ENCODE measurements around the gene ELF1. TPM values are rescaled to one million over a fixed set of nuclear protein-coding genes. Genes with fewer than 3 reads are reported as not detected.

The ELF1 gene
- total and polyA plus RNA-seq, 2 of the 4 experiments (the other 2 are of a cell fraction): 25.4 to 27.6 TPM

DNA sequence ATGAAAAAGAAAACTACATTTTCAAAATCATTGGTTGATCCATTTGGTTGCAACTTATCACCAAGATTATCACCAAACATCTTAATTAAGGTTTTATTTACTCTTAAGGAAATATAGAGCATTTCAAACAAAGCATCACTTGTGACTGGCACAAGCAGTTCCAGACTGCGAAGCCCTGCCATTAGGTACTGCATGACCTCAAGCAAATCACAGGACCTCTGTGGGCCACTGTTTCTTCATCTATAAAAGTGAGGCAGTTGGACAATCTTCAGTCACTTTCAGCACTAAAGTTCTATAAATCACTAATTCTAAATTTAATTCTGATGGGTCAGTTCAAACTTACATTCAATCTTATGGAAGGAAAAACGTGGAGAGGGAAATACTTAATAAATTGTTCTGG, 2.0 kb downstream of the ELF1 start:
- H3K36me3 ChIP-seq (ENCODE audit: control insufficient read depth, insufficient read depth, low read length): 0 out of 2 replicates have a peak, but pooled peaks cover 3% of the 10 kb centered on the region
- no peak overlapping the region for H3K23ac ChIP-seq (ENCODE audit: low read depth, low read length)
- DNase-seq (no peak), ATAC-seq (ENCODE audit: low read depth) (no peak)
- no peak overlapping the region for H3K27ac ChIP-seq (ENCODE audit: insufficient read depth, low read length)
- no peaks in the 10 kb centered on the region for H3K9me1 ChIP-seq (ENCODE audit: insufficient read depth, low read length)
- no peak overlapping the region for H2AFZ ChIP-seq (replicated peaks; ENCODE audit: low read length, poor library complexity)
- H2BK20ac ChIP-seq (ENCODE audit: low read depth, low read length): no peak overlapping the region
- no peak overlapping the region for H3K14ac ChIP-seq (replicated peaks; ENCODE audit: low read depth, low read length)
- H2BK15ac ChIP-seq (ENCODE audit: low read depth, low read length): no peak overlapping the region
- no TSS peak for BruUV-seq (replicated peaks)
- H3K79me1 ChIP-seq (ENCODE audit: low read depth in 1 of 2, low read length in 2 of 2): peaks cover 23 to 43% of the 10 kb centered on the region in 2 experiments
- no peak overlapping the region for H2BK5ac ChIP-seq (ENCODE audit: low read depth, low read length, poor library complexity, severe bottlenecking)
- peaks cover 7% of the 10 kb centered on the region; the same call in 1 of the 2 replicates for H4K20me1 ChIP-seq (ENCODE audit: insufficient read depth, low read length)
- no peak overlapping the region for H3K9ac ChIP-seq (ENCODE audit: low read depth, low read length)
- in situ Hi-C loops (cut with MboI; ENCODE audit: low sequenced_read_pairs): no loop called here
- H3K4me1 ChIP-seq (ENCODE audit: control insufficient read depth, insufficient read depth, low read length): no peaks in the 10 kb centered on the region; the same call in 1 of the 2 replicates
- CTCF ChIA-PET: no interaction called here
- POLR2A ChIA-PET (ENCODE audit: unreplicated experiment): no interaction called here
- H3K18ac ChIP-seq (ENCODE audit: low read depth, low read length): no peak overlapping the region
- H3K4ac ChIP-seq (ENCODE audit: low read depth, low read length): no peak overlapping the region
- no peak overlapping the region for H2AK9ac ChIP-seq (replicated peaks; ENCODE audit: low read depth, low read length, poor library complexity)
- H3K27me3 ChIP-seq (ENCODE audit: control insufficient read depth, insufficient read depth, low read length): no peaks in the 10 kb centered on the region
- H4K5ac ChIP-seq (ENCODE audit: low read depth, low read length): no peak overlapping the region
- no peak overlapping the region for H3K4me3 ChIP-seq (ENCODE audit: insufficient read depth, low read depth, low read length)
- no peak overlapping the region for H3K56ac ChIP-seq (ENCODE audit: extremely low read depth, insufficient read depth, low read length)
- no peak overlapping the region for H4K91ac ChIP-seq (ENCODE audit: insufficient read depth, low read depth, low read length)
- H3K4me2 ChIP-seq (ENCODE audit: low read depth, low read length): no peak overlapping the region
- H2AK5ac ChIP-seq (ENCODE audit: low read depth, low read length): no peak overlapping the region
- dilution Hi-C loops (cut with HindIII; ENCODE audit: low sequenced_read_pairs, unreplicated experiment): no loop called here
- no peaks in the 10 kb centered on the region for H3K9me3 ChIP-seq (ENCODE audit: control insufficient read depth, insufficient read depth, low read length)
- H4K8ac ChIP-seq (ENCODE audit: low read depth in 2 of 2, low read length in 2 of 2): no peak overlapping the region; a peak in 1 of 4 replicates
- whole genome bisulfite sequencing, 2 experiments (ENCODE audit: extremely low coverage in 2 of 2, insufficient read length in 1 of 2): no CpG with 5 or more reads among the region's 2 CpGs
- intact Hi-C loops (cut with micrococcal nuclease): no loop called here
- H2BK120ac ChIP-seq (ENCODE audit: low read depth, low read length): no peak overlapping the region
- TF ChIP-seq BHLHE40 (IDR thresholded peaks at IDR 0.05; ENCODE audit: low read depth, low read length) (no peak), MAFK (IDR thresholded peaks at IDR 0.05; ENCODE audit: low read depth, low read length) (no peak), MAZ (IDR thresholded peaks at IDR 0.05; ENCODE audit: borderline replicate concordance, low read depth, low read length) (no peak)
